T-cell (primary cell): ENCODE measurements around the gene IFNG-AS1. TPM values are rescaled to one million over a fixed set of nuclear protein-coding genes. Genes with fewer than 3 reads are reported as not detected.

ENCODE experiments used
- ATAC-seq, 4 experiments: fragments of 200-7000 bp in 3 of 4; fragments of 150-1000 bp in 1 of 4; cut with Tn5 transposase; replicated peaks in 1 of 4; 1 replicate in 3 of 4; 2 replicates in 1 of 4; pipeline ENCODE4 v1.10.0; 2021; ENCODE audit warnings: moderate library complexity in 3 of 4, mild to moderate bottlenecking in 2 of 4, moderate number of reproducible peaks in 1 of 4
- CTCF ChIA-PET, 2 donors: fragments of 300-600 bp; sonication (Branson Sonifier 250); formaldehyde crosslinking; loops; one replicate each; lab custom pipeline; 2022; ENCODE audit warnings: antibody characterized with exemption in 2 of 2; lab: Charles Lee
- POLR2A ChIA-PET, 2 donors: fragments of 300-600 bp; sonication (Branson Sonifier 250); formaldehyde crosslinking; loops; one replicate each; lab custom pipeline; 2022; ENCODE audit warnings: antibody characterized with exemption in 2 of 2; lab: Charles Lee
- DNase-seq, 35 experiments: peaks; one replicate each; pipeline versions ENCODE4 v3.0.0 to v3.0.0-alpha.2; 2013 to 2023
- H3K27ac ChIP-seq: one replicate; pipeline ENCODE4 v1.5.1; 2013; ENCODE audit warnings: low read length
- H3K27me3 ChIP-seq, 2 experiments: replicated peaks in 1 of 2; 1 replicate in 1 of 2; 2 replicates in 1 of 2; pipeline versions ENCODE4 v1.6.1 to v1.7.0; 2013; ENCODE audit warnings: low read length in 1 of 2, mixed read lengths in 1 of 2; ENCODE audit not compliant: control insufficient read depth in 2 of 2, insufficient read depth in 2 of 2; ENCODE audit errors: extremely low read depth in 1 of 2
- H3K36me3 ChIP-seq, 2 donors: 1 replicate in 1 of 2; 2 replicates in 1 of 2; pipeline versions ENCODE4 v1.6.1 to v1.7.0; 2013; ENCODE audit warnings: low read length in 1 of 2; ENCODE audit not compliant: control insufficient read depth in 2 of 2, insufficient read depth in 1 of 2; ENCODE audit errors: extremely low read depth in 1 of 2
- H3K4me1 ChIP-seq, 2 experiments: 1 replicate in 1 of 2; 2 replicates in 1 of 2; pipeline versions ENCODE4 v1.6.1 to v1.7.0; 2013; ENCODE audit warnings: low read length in 2 of 2, mixed read lengths in 1 of 2; ENCODE audit not compliant: insufficient read depth in 2 of 2, control insufficient read depth in 1 of 2; ENCODE audit errors: extremely low read depth in 1 of 2
- H3K4me3 ChIP-seq, 2 donors: 1 replicate in 1 of 2; 2 replicates in 1 of 2; pipeline versions ENCODE4 v1.5.1 to v1.7.0; 2013; ENCODE audit warnings: mild to moderate bottlenecking in 2 of 2, low read length in 1 of 2, moderate library complexity in 1 of 2; ENCODE audit not compliant: control insufficient read depth in 1 of 2; ENCODE audit errors: extremely low read depth in 1 of 2
- H3K9me3 ChIP-seq: 2 replicates; pipeline ENCODE4 v1.7.0; 2013
- H3K27ac Mint-ChIP-seq, 2 donors: one replicate each; pipeline ENCODE4 v1.8.0; 2020 to 2021; ENCODE audit warnings: mild to moderate bottlenecking in 2 of 2, mixed read lengths in 2 of 2
- H3K27me3 Mint-ChIP-seq, 2 donors: one replicate each; pipeline ENCODE4 v1.8.0; 2021 to 2022; ENCODE audit warnings: mixed read lengths in 2 of 2
- H3K36me3 Mint-ChIP-seq: one replicate; pipeline ENCODE4 v1.8.0; 2021; ENCODE audit warnings: mixed read lengths
- H3K4me1 Mint-ChIP-seq, 3 donors: one replicate each; pipeline ENCODE4 v1.8.0; 2020 to 2022; ENCODE audit warnings: mixed read lengths in 3 of 3, mild to moderate bottlenecking in 1 of 3
- H3K4me3 Mint-ChIP-seq, 3 donors: one replicate each; pipeline ENCODE4 v1.8.0; 2020 to 2022; ENCODE audit warnings: mild to moderate bottlenecking in 3 of 3, mixed read lengths in 3 of 3, moderate library complexity in 3 of 3
- H3K9me3 Mint-ChIP-seq, 3 donors: one replicate each; pipeline ENCODE4 v1.8.0; 2020 to 2022; ENCODE audit warnings: mixed read lengths in 3 of 3
- WGBS: methylation state at CpG from one replicate; pipeline ENCODE4 v1.1.5; 2013; ENCODE audit warnings: missing lambda C conversion rate; ENCODE audit not compliant: insufficient coverage; 5-methylcytosine and 5-hydroxymethylcytosine counted together
- total RNA-seq, 35 experiments: library from RNA in 6 of 35; stranded (reverse) in 6 of 35; fragments of 120-200 nt in 1 of 35; gene quantifications; one replicate each; pipeline versions ENCODE4 v1.2.1 to v1.2.4 and lab custom pipeline; 2013 to 2026

Gene IFNG-AS1
- total RNA-seq, 5 donors from 2014 or later (not counting 1 experiment from before 2014, with no cell fraction given) = 1.2 to 6.2 (median 3.3) TPM

GRCh38 chr12:68040450-68041075 lies 51.3 kb downstream of the IFNG-AS1 start:
- 17% methylated on average over 3 of the region's 6 CpGs for WGBS
- Mint-ChIP-seq H3K9me3 (no peaks in the 10 kb centered on the region), H3K4me1 (peaks cover 6 to 17% (median 13%) of the 10 kb centered on the region in 3 donors), H3K27ac (no peak overlapping the region), H3K4me3 (no peak overlapping the region), H3K27me3 (no peaks in the 10 kb centered on the region), H3K36me3 (no peaks in the 10 kb centered on the region)
- Histone ChIP-seq H3K27me3 (no peaks in the 10 kb centered on the region), H3K4me3 (no peak overlapping the region), H3K36me3 (no peaks in the 10 kb centered on the region), H3K4me1 (peaks cover 0 to 10% of the 10 kb centered on the region in 2 experiments), H3K9me3 (no peaks in the 10 kb centered on the region), H3K27ac (no peak overlapping the region)
- peak in 34 of 35 experiments; percentile 8 to 85 (median 52) for DNase-seq
- CTCF ChIA-PET = interaction anchor here (0.6 to 3.1 kb wide), 37 partner anchors 9 to 742 kb away, joined by 3 to 26 read pairs (median 3); partner anchors contain the start of gene IFNG (in 1 of the 2)
- POLR2A ChIA-PET = interaction anchor here (0.6 to 1.0 kb wide), 7 partner anchors 29 to 1101 kb away, joined by 3 to 9 read pairs (median 4); partner anchors contain the start of gene MDM1 (in 1 of the 2)
- ATAC-seq = peak; percentile 66 to 85 (median 80)

- H3K27ac ChIP-seq = no peak overlapping the region
- H3K27me3 ChIP-seq = no peaks in the 10 kb centered on the region
- H3K27me3 Mint-ChIP-seq = no peaks in the 10 kb centered on the region
- no peaks in the 10 kb centered on the region for H3K36me3 Mint-ChIP-seq
- POLR2A ChIA-PET = interaction anchor here in 1 of 2 donors (0.8 kb wide), 1 partner anchor 220 kb away, joined by 3 read pairs; no protein-coding TSS in a partner anchor
- H3K9me3 Mint-ChIP-seq = no peaks in the 10 kb centered on the region
- CTCF ChIA-PET = interaction anchor here (1.1 to 2.8 kb wide), 2 partner anchors 181 to 274 kb away, joined by 3 to 23 read pairs; no protein-coding TSS in a partner anchor
- no peaks in the 10 kb centered on the region for H3K36me3 ChIP-seq
- H3K4me3 ChIP-seq = no peak overlapping the region
- peak in 2 of 35 experiments; percentile 1 to 43 for DNase-seq
- H3K27ac Mint-ChIP-seq = peak overlapping the region; percentile 3 to 13
- 75% methylated on average over 1 of the region's 6 CpGs for WGBS
- H3K4me1 Mint-ChIP-seq = peaks cover 6 to 13% (median 9%) of the 10 kb centered on the region in 3 donors
- H3K4me3 Mint-ChIP-seq = no peak overlapping the region
- H3K4me1 ChIP-seq = peaks cover 0 to 5% of the 10 kb centered on the region in 2 experiments
- peak in 2 of 4 experiments; percentile 20 to 37 for ATAC-seq
- H3K9me3 ChIP-seq = no peaks in the 10 kb centered on the region
Observed at GRCh38 chr12:68042212-68042699, 53.0 kb downstream of the IFNG-AS1 start.

- H3K4me1 ChIP-seq = peaks cover 0 to 5% of the 10 kb centered on the region in 2 experiments
- no peak for ATAC-seq
- H3K4me1 Mint-ChIP-seq = peaks cover 6 to 13% (median 9%) of the 10 kb centered on the region in 3 donors
- H3K9me3 ChIP-seq = no peaks in the 10 kb centered on the region
- H3K4me3 ChIP-seq = no peak overlapping the region
- CTCF ChIA-PET = interaction anchor here (0.6 to 0.7 kb wide), 2 partner anchors 11 to 242 kb away, joined by 3 read pairs; no protein-coding TSS in a partner anchor
- no peaks in the 10 kb centered on the region for H3K9me3 Mint-ChIP-seq
- H3K27ac Mint-ChIP-seq = no peak overlapping the region
- no peaks in the 10 kb centered on the region for H3K27me3 ChIP-seq
- H3K36me3 ChIP-seq = no peaks in the 10 kb centered on the region
- no CpG with 5 or more reads among the region's 1 CpG for WGBS
- POLR2A ChIA-PET = no interaction called here
- no peaks in the 10 kb centered on the region for H3K27me3 Mint-ChIP-seq
- H3K36me3 Mint-ChIP-seq = no peaks in the 10 kb centered on the region
- no peak for DNase-seq
- no peak overlapping the region for H3K4me3 Mint-ChIP-seq
- H3K27ac ChIP-seq = no peak overlapping the region
Observed at GRCh38 chr12:68043435-68043834, 54.2 kb downstream of the IFNG-AS1 start.

GRCh38 chr12:68048648-68049297 lies 59.5 kb downstream of the IFNG-AS1 start:
- no peaks in the 10 kb centered on the region for H3K36me3 Mint-ChIP-seq
- no peaks in the 10 kb centered on the region for H3K36me3 ChIP-seq
- ChIA-PET CTCF (interaction anchor here (0.5 to 1.9 kb wide), 3 partner anchors 8 to 265 kb away, joined by 5 to 6 read pairs (median 5); no protein-coding TSS in a partner anchor), POLR2A (interaction anchor here in 1 of 2 donors (0.5 kb wide), 1 partner anchor 761 kb away, joined by 3 read pairs; no protein-coding TSS in a partner anchor)
- no peak overlapping the region for H3K4me3 ChIP-seq
- WGBS = no CpG with 5 or more reads among the region's 1 CpG
- H3K4me1 ChIP-seq = no peaks in the 10 kb centered on the region
- H3K4me3 Mint-ChIP-seq = no peak overlapping the region
- H3K4me1 Mint-ChIP-seq = no peaks in the 10 kb centered on the region
- H3K27me3 Mint-ChIP-seq = no peaks in the 10 kb centered on the region
- no peaks in the 10 kb centered on the region for H3K27me3 ChIP-seq
- ATAC-seq (no peak), DNase-seq (no peak)
- no peak overlapping the region for H3K27ac Mint-ChIP-seq
- no peaks in the 10 kb centered on the region for H3K9me3 ChIP-seq
- H3K27ac ChIP-seq = no peak overlapping the region
- no peaks in the 10 kb centered on the region for H3K9me3 Mint-ChIP-seq

- Mint-ChIP-seq H3K4me3 (no peak overlapping the region), H3K27ac (no peak overlapping the region), H3K4me1 (no peaks in the 10 kb centered on the region), H3K36me3 (peaks cover 6% of the 10 kb centered on the region), H3K27me3 (no peaks in the 10 kb centered on the region), H3K9me3 (peaks cover 9 to 36% (median 17%) of the 10 kb centered on the region in 3 donors)
- Histone ChIP-seq H3K4me3 (no peak overlapping the region), H3K27ac (no peak overlapping the region), H3K4me1 (no peaks in the 10 kb centered on the region), H3K27me3 (no peaks in the 10 kb centered on the region), H3K9me3 (no peaks in the 10 kb centered on the region), H3K36me3 (no peaks in the 10 kb centered on the region)
- POLR2A ChIA-PET = no interaction called here
- DNase-seq (no peak), ATAC-seq (no peak)
- WGBS = no CpG with 5 or more reads among the region's 2 CpGs
- CTCF ChIA-PET = no interaction called here
Observed at GRCh38 chr12:68056300-68056699, 67.1 kb downstream of the IFNG-AS1 start.

GRCh38 chr12:68063900-68064590 lies 74.8 kb downstream of the IFNG-AS1 start:
- H3K27me3 ChIP-seq = no peaks in the 10 kb centered on the region
- H3K4me3 ChIP-seq = no peak overlapping the region
- no peak overlapping the region for H3K27ac Mint-ChIP-seq
- H3K27ac ChIP-seq = no peak overlapping the region
- no peaks in the 10 kb centered on the region for H3K27me3 Mint-ChIP-seq
- no peaks in the 10 kb centered on the region for H3K4me1 ChIP-seq
- peaks cover 0 to 9% (median 0%) of the 10 kb centered on the region in 3 donors for H3K4me1 Mint-ChIP-seq
- ChIA-PET CTCF (no interaction called here), POLR2A (no interaction called here)
- DNase-seq (no peak), ATAC-seq (no peak)
- H3K4me3 Mint-ChIP-seq = no peak overlapping the region
- peaks cover 12 to 29% (median 26%) of the 10 kb centered on the region in 3 donors for H3K9me3 Mint-ChIP-seq
- no peaks in the 10 kb centered on the region for H3K36me3 ChIP-seq
- peaks cover 19% of the 10 kb centered on the region for H3K36me3 Mint-ChIP-seq
- WGBS = 71% methylated on average over 4 of the region's 6 CpGs
- no peaks in the 10 kb centered on the region for H3K9me3 ChIP-seq
